ENCODE results near the gene CHD5. TPM values are rescaled to one million over a fixed set of nuclear protein-coding genes. Genes with fewer than 3 reads are reported as not detected.
A peak's percentile ranks its signal among the peaks of the same experiment; 100 is the strongest.

The CHD5 gene
- total RNA-seq, 2 donors from 2014 or later: 0.07 to 2.0 TPM

GRCh38 chr1:6197746-6198427 lies 17.8 kb upstream of the CHD5 start:
- Histone ChIP-seq H3K36me3 (peaks cover 40% of the 10 kb centered on the region), H3K27ac (no peak overlapping the region), H3K9me3 (no peaks in the 10 kb centered on the region), H3K4me3 (peak overlapping the region; percentile 96 to 98), H3K4me1 (peaks cover 0 to 25% of the 10 kb centered on the region in 2 donors), H3K27me3 (no peaks in the 10 kb centered on the region)
- no peak for DNase-seq (ENCODE audit: low spot score)
- TF ChIP-seq, protein P1, sequence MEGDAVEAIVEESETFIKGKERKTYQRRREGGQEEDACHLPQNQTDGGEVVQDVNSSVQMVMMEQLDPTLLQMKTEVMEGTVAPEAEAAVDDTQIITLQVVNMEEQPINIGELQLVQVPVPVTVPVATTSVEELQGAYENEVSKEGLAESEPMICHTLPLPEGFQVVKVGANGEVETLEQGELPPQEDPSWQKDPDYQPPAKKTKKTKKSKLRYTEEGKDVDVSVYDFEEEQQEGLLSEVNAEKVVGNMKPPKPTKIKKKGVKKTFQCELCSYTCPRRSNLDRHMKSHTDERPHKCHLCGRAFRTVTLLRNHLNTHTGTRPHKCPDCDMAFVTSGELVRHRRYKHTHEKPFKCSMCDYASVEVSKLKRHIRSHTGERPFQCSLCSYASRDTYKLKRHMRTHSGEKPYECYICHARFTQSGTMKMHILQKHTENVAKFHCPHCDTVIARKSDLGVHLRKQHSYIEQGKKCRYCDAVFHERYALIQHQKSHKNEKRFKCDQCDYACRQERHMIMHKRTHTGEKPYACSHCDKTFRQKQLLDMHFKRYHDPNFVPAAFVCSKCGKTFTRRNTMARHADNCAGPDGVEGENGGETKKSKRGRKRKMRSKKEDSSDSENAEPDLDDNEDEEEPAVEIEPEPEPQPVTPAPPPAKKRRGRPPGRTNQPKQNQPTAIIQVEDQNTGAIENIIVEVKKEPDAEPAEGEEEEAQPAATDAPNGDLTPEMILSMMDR (IDR thresholded peaks at IDR 0.05): no peak

DNA sequence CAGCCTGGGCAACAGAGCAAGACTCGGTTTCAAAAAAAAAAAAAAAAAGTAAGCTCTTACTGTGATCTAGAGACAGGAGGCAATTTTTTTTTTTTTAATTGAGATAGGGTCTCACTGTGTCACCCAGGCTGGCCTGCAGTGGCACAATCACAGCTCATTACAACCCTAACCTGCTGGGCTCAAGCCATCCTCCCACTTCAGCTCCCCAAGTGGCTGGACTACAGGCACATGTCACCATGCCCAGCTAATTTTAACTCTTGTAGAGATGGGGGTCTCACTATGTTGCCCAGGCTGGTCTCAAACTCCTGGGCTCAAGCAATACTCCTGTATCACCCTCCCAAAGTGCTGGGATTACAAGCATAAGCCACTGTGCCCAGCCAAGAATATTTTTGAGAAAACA lies 11.8 kb upstream of the CHD5 start:
- Histone ChIP-seq H3K27me3 (no peaks in the 10 kb centered on the region), H3K4me3 (no peak overlapping the region), H3K36me3 (peaks cover 83% of the 10 kb centered on the region), H3K4me1 (no peaks in the 10 kb centered on the region), H3K27ac (no peak overlapping the region), H3K9me3 (no peaks in the 10 kb centered on the region)
- DNase-seq (ENCODE audit: low spot score): no peak
- TF ChIP-seq, protein P1 (IDR thresholded peaks at IDR 0.05): no peak

DNA sequence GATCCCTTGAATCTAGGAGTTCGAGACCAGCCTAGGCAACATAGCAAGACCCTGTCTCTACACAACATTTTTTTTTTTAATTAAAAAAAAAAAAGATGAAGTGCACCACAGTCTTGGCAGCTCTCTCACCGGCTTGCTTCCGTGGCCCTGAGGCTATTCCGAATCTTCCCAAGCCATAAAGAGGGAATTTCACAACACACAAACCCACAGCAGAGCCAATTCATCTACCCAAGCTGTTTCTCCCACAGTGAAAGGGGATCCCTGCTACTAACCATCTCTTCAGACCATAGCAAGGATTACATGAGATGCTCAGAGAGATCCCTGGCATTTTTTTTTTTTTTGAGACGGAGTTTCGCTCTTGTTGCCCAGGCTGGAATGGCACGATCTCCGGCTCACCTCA lies 8.3 kb upstream of the CHD5 start:
- H3K27ac ChIP-seq: no peak overlapping the region
- no peaks in the 10 kb centered on the region for H3K4me1 ChIP-seq
- no peaks in the 10 kb centered on the region for H3K9me3 ChIP-seq
- H3K4me3 ChIP-seq: no peak overlapping the region
- TF ChIP-seq, protein P1 (IDR thresholded peaks at IDR 0.05): no peak
- no peaks in the 10 kb centered on the region for H3K27me3 ChIP-seq
- DNase-seq (ENCODE audit: low spot score): no peak
- peaks cover 64% of the 10 kb centered on the region for H3K36me3 ChIP-seq

- peaks cover 41% of the 10 kb centered on the region for H3K36me3 ChIP-seq
- H3K4me1 ChIP-seq: peaks cover 0 to 4% of the 10 kb centered on the region in 2 donors
- DNase-seq (ENCODE audit: low spot score): no peak
- H3K27me3 ChIP-seq: no peaks in the 10 kb centered on the region
- H3K4me3 ChIP-seq: no peak overlapping the region
- H3K27ac ChIP-seq: no peak overlapping the region
- H3K9me3 ChIP-seq: no peaks in the 10 kb centered on the region
- TF ChIP-seq, protein P1 (IDR thresholded peaks at IDR 0.05): peak in 1 of 2 donors; percentile 51
These were observed 5.7 kb upstream of the CHD5 start for GRCh38 chr1:6185635-6186382.

DNA sequence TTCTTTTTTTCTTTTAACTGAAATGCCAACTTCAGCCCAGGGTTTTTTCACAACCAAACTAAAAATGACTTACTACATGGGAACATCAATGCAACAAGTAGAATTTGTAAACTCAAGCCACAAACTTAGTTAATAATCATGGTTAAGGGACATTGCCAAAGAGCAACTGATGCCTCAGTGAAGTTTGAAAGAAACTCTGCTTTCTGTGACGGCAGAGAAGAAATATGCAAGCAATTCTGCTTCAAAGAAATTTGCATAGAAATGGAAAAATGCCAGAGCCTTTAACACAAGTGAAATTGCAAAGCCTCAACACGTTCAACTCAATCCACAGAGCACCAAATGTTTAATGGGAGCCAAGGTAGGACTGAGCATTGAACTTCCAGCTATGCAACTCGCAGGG lies 5.0 kb upstream of the CHD5 start:
- no peak for DNase-seq (ENCODE audit: low spot score)
- Histone ChIP-seq H3K36me3 (peaks cover 35% of the 10 kb centered on the region), H3K27ac (no peak overlapping the region), H3K9me3 (no peaks in the 10 kb centered on the region), H3K4me3 (no peak overlapping the region), H3K4me1 (peaks cover 0 to 11% of the 10 kb centered on the region in 2 donors), H3K27me3 (no peaks in the 10 kb centered on the region)
- TF ChIP-seq, protein P1 (IDR thresholded peaks at IDR 0.05): no peak

Measured in right atrium auricular region (tissue), 2 donors.